ENCODE measurements around the gene LGI1. TPM values are rescaled to one million over a fixed set of nuclear protein-coding genes. Genes with fewer than 3 reads are reported as not detected.

Gene LGI1
- total and polyA plus RNA-seq, 2 of the 8 experiments (the other 6 are each of a cell fraction or from before 2014, with no cell fraction given): 0.15 TPM; not detected in 1

- ChIA-PET POLR2A (ENCODE audit: partially characterized antibody) (interaction anchor here (1.1 kb wide), 1 partner anchor 11 kb away, joined by 3 read pairs; the partner anchor contains the start of gene LGI1), CTCF (ENCODE audit: partially characterized antibody) (interaction anchor here (1.2 to 3.4 kb wide), 5 partner anchors 10 to 46 kb away, joined by 3 to 19 read pairs (median 14); no protein-coding TSS in a partner anchor)
- H3K79me2 ChIP-seq (ENCODE audit: control insufficient read depth in 1 of 2, insufficient read depth in 2 of 2, low read length in 2 of 2): no peaks in the 10 kb centered on the region
- no peak overlapping the region for H3K9ac ChIP-seq (replicated peaks in 1 of 4; ENCODE audit: extremely low read depth in 1 of 4, low read depth in 3 of 4, low read length in 3 of 4)
- DNase-seq (ENCODE audit: low read depth in 1 of 2, low spot score in 2 of 2) (no peak), FAIRE-seq (no peak)
- no peaks in the 10 kb centered on the region for H3K79me1 ChIP-seq (ENCODE audit: low read depth, low read length)
- H3K18ac ChIP-seq (ENCODE audit: extremely low read depth, low read length): no peak overlapping the region
- no peaks in the 10 kb centered on the region for H3K27me3 ChIP-seq (replicated peaks in 1 of 4; ENCODE audit: control insufficient read depth in 3 of 4, extremely low read depth in 1 of 4, insufficient read depth in 3 of 4, low read length in 3 of 4)
- no peaks in the 10 kb centered on the region for H3K36me3 ChIP-seq (ENCODE audit: control insufficient read depth in 2 of 4, insufficient read depth in 4 of 4, low read length in 3 of 4)
- H3K9me3 ChIP-seq (ENCODE audit: insufficient read depth in 2 of 2, low read depth in 1 of 2, low read length in 1 of 2): no peaks in the 10 kb centered on the region; a peak in 1 of 4 replicates
- no peak overlapping the region for H4K91ac ChIP-seq (replicated peaks; ENCODE audit: insufficient read length, low read length)
- TF ChIP-seq CHD2 (IDR thresholded peaks at IDR 0.05; ENCODE audit: low read length): no peak
- no peak overlapping the region for H2AK5ac ChIP-seq (ENCODE audit: low read depth, low read length)
- H2BK12ac ChIP-seq (ENCODE audit: low read depth, low read length): no peak overlapping the region
- H3K4ac ChIP-seq (replicated peaks; ENCODE audit: insufficient read length, low read depth, low read length): no peak overlapping the region
- no peak overlapping the region for H2BK15ac ChIP-seq (ENCODE audit: low read length)
- no peak overlapping the region for H2BK120ac ChIP-seq (replicated peaks; ENCODE audit: low read depth, low read length)
- H3K4me2 ChIP-seq (ENCODE audit: insufficient read depth in 1 of 2, low read depth in 2 of 2, low read length in 2 of 2): no peak overlapping the region
- H2BK5ac ChIP-seq (ENCODE audit: low read depth, low read length): no peak overlapping the region
- H4K20me1 ChIP-seq (replicated peaks in 1 of 2; ENCODE audit: control insufficient read depth in 1 of 2, insufficient read depth in 2 of 2, low read length in 2 of 2): no peaks in the 10 kb centered on the region
- H3K23ac ChIP-seq (ENCODE audit: insufficient read length): no peak overlapping the region
- H4K8ac ChIP-seq (ENCODE audit: extremely low read depth, insufficient read depth, low read length): no peak overlapping the region
- H3K23me2 ChIP-seq (ENCODE audit: low read depth, low read length): no peaks in the 10 kb centered on the region
- no peak overlapping the region for H2BK20ac ChIP-seq (ENCODE audit: low read length)
- H3K4me3 ChIP-seq (ENCODE audit: extremely low read depth in 1 of 4, insufficient read depth in 2 of 4, low read depth in 3 of 4, low read length in 4 of 4): no peak overlapping the region
- no peak overlapping the region for H3K27ac ChIP-seq (ENCODE audit: low read depth, low read length)
- H3K14ac ChIP-seq (ENCODE audit: insufficient read length): no peak overlapping the region
- H4K5ac ChIP-seq (ENCODE audit: insufficient read length, low read depth, low read length): no peak overlapping the region
- no peak overlapping the region for H2AFZ ChIP-seq (ENCODE audit: low read length)
- no peak overlapping the region for H3K56ac ChIP-seq (replicated peaks; ENCODE audit: insufficient read length, low read depth, low read length)
- H3K4me1 ChIP-seq (replicated peaks in 1 of 4; ENCODE audit: control insufficient read depth in 3 of 4, insufficient read depth in 4 of 4, low read length in 3 of 4): peaks cover 0 to 6% (median 0%) of the 10 kb centered on the region in 4 experiments; a peak in 2 of 7 replicates
These were observed 11.2 kb downstream of the LGI1 start for GRCh38 chr10:93768892-93769291.
